ENCODE data around the gene TEX54. TPM values are rescaled to one million over a fixed set of nuclear protein-coding genes. Genes with fewer than 3 reads are reported as not detected.
A peak's percentile ranks its signal among the peaks of the same experiment; 100 is the strongest.

The TEX54 gene
- total RNA-seq, 1 experiment from 2014 or later: not detected

DNA sequence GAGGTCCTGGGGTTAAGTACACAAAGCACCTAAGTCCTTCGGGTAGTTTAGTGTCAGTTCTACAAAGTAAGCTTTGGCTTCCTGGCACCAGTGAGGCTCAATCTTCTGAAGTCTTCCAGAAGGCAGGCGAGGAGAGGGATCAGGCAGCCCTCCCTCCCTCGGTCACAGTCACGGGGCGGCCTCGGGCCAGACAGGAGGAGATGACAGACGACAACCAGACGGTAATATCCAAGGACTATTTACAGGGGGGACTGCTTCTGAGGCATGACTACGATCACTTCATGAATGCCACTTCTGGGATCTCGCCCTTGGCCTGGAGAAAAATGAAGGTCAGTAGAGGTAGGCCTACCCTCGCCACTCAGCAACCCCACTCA is 40.5 kb downstream of the TEX54 start:
- no TSS peak for BruUV-seq (replicated peaks)
- no peak for DNase-seq (ENCODE audit: unreplicated experiment)
- peaks cover 87% of the 10 kb centered on the region for H3K36me3 Mint-ChIP-seq (ENCODE audit: insufficient read depth, unreplicated experiment)
- ChIA-PET POLR2A (interaction anchor here (0.7 to 8.2 kb wide), 14 partner anchors 9 to 111 kb away, joined by 3 to 163 read pairs (median 4); partner anchors contain the start of genes HNRNPUL2, NXF1, POLR2G and WDR74), CTCF (interaction anchor here (0.6 to 1.3 kb wide), 2 partner anchors 9 to 139 kb away, joined by 4 to 5 read pairs; no protein-coding TSS in a partner anchor)
- peaks cover 15% of the 10 kb centered on the region for H3K4me1 Mint-ChIP-seq (ENCODE audit: insufficient read depth, unreplicated experiment)
- H3K27me3 Mint-ChIP-seq (ENCODE audit: insufficient read depth, unreplicated experiment): no peaks in the 10 kb centered on the region
- peak overlapping the region; percentile 35 for H3K27ac Mint-ChIP-seq (ENCODE audit: low read depth, unreplicated experiment)
- TF ChIP-seq, protein P1, sequence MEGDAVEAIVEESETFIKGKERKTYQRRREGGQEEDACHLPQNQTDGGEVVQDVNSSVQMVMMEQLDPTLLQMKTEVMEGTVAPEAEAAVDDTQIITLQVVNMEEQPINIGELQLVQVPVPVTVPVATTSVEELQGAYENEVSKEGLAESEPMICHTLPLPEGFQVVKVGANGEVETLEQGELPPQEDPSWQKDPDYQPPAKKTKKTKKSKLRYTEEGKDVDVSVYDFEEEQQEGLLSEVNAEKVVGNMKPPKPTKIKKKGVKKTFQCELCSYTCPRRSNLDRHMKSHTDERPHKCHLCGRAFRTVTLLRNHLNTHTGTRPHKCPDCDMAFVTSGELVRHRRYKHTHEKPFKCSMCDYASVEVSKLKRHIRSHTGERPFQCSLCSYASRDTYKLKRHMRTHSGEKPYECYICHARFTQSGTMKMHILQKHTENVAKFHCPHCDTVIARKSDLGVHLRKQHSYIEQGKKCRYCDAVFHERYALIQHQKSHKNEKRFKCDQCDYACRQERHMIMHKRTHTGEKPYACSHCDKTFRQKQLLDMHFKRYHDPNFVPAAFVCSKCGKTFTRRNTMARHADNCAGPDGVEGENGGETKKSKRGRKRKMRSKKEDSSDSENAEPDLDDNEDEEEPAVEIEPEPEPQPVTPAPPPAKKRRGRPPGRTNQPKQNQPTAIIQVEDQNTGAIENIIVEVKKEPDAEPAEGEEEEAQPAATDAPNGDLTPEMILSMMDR (IDR thresholded peaks at IDR 0.05; ENCODE audit: unreplicated experiment): no peak
- peak overlapping the region; percentile 81 for H3K4me3 Mint-ChIP-seq (ENCODE audit: unreplicated experiment)
- no peaks in the 10 kb centered on the region for H3K9me3 Mint-ChIP-seq (ENCODE audit: unreplicated experiment)
- intact Hi-C loops (cut with micrococcal nuclease): no loop called here

GRCh38 chr11:62791501-62792201 is 41.0 kb downstream of the TEX54 start, which contains the start of gene TMEM223:
Gene TMEM223, minus strand, starts transcription at chr11:62792006. Its CDS starts 12 bp downstream, at chr11:62791994.
- CTCF ChIA-PET: interaction anchor here (0.6 to 1.3 kb wide), 3 partner anchors 10 to 140 kb away, joined by 4 to 5 read pairs (median 4); partner anchors contain the start of gene TEX54
- H3K36me3 Mint-ChIP-seq (ENCODE audit: insufficient read depth, unreplicated experiment): peaks cover 87% of the 10 kb centered on the region
- POLR2A ChIA-PET: interaction anchor here (0.7 to 8.2 kb wide), 26 partner anchors 14 to 191 kb away, joined by 3 to 163 read pairs (median 4); partner anchors contain the start of genes C11orf98, CSKMT, HNRNPUL2 and LBHD1

DNA sequence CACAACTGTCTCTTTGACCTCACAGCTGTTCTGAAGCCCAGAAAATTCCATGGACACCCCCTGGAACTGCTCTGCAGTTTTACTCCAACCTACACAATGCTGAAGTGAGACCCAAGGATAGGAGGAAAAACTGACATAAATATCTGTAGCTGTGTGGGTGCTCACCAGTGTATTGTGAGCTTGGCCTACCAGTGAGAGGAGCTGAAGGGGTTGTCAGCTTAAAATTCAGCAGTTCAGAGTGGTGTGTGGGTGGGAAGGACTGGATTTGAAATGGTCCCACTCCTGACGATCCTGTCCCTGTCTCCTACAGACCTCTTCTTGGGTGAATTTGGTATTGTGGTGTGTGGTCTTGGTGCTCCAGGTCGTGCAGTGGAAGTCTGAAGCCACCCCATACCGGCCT is 43.1 kb downstream of the TEX54 start:
- peak overlapping the region; percentile 90 for H3K4me3 Mint-ChIP-seq (ENCODE audit: unreplicated experiment)
- peaks cover 15% of the 10 kb centered on the region for H3K4me1 Mint-ChIP-seq (ENCODE audit: insufficient read depth, unreplicated experiment)
- TF ChIP-seq, protein P1 (IDR thresholded peaks at IDR 0.05; ENCODE audit: unreplicated experiment): no peak

More at GRCh38 chr11:62791501-62792201, 41.0 kb downstream of the TEX54 start, which contains the start of gene TMEM223:
- peak within 1 kb of the TSS; percentile 35 for H3K27ac Mint-ChIP-seq (ENCODE audit: low read depth, unreplicated experiment)
- TF ChIP-seq, protein P1 (IDR thresholded peaks at IDR 0.05; ENCODE audit: unreplicated experiment): no peak
- H3K9me3 Mint-ChIP-seq (ENCODE audit: unreplicated experiment): no peaks in the 10 kb centered on the region
- no TSS peak for BruUV-seq (replicated peaks)
- H3K4me1 Mint-ChIP-seq (ENCODE audit: insufficient read depth, unreplicated experiment): peaks cover 15% of the 10 kb centered on the region
- peak; percentile 81 for DNase-seq (ENCODE audit: unreplicated experiment)
- peak within 1 kb of the TSS; percentile 81 for H3K4me3 Mint-ChIP-seq (ENCODE audit: unreplicated experiment)
- no peaks in the 10 kb centered on the region for H3K27me3 Mint-ChIP-seq (ENCODE audit: insufficient read depth, unreplicated experiment)
- intact Hi-C loops (cut with micrococcal nuclease): no loop called here

DNA sequence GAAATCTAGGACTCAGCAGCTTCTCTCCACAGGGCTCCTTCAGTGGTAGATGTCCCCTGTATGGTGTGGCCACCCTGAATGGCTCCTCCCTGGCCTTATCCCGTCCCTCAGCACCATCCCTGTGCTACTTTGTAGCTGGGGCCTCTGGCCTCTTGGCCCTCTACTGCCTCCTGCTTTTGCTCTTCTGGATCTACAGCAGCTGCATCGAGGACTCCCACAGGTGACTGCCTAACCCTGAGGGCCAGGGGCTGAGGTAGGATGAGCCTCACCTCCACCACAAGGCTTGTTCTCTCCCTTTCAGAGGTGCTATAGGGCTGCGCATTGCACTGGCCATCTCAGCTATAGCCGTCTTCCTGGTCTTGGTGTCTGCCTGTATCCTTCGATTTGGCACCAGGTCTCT is 43.6 kb downstream of the TEX54 start:
- Mint-ChIP-seq H3K9me3 (ENCODE audit: unreplicated experiment) (no peaks in the 10 kb centered on the region), H3K27ac (ENCODE audit: low read depth, unreplicated experiment) (peak overlapping the region; percentile 93), H3K27me3 (ENCODE audit: insufficient read depth, unreplicated experiment) (no peaks in the 10 kb centered on the region), H3K4me3 (ENCODE audit: unreplicated experiment) (peak overlapping the region; percentile 90), H3K36me3 (ENCODE audit: insufficient read depth, unreplicated experiment) (peaks cover 74% of the 10 kb centered on the region), H3K4me1 (ENCODE audit: insufficient read depth, unreplicated experiment) (peaks cover 15% of the 10 kb centered on the region)
- no TSS peak for BruUV-seq (replicated peaks)
- TF ChIP-seq, protein P1 (IDR thresholded peaks at IDR 0.05; ENCODE audit: unreplicated experiment): no peak
- ChIA-PET POLR2A (interaction anchor here (0.7 to 8.2 kb wide), 11 partner anchors 13 to 117 kb away, joined by 3 to 163 read pairs (median 48); partner anchors contain the start of genes LBHD1, NXF1, SLC3A2 and STX5), CTCF (interaction anchor here (0.7 to 4.7 kb wide), 11 partner anchors 13 to 408 kb away, joined by 3 to 47 read pairs (median 4); partner anchors contain the start of genes AHNAK and TEX54)
- intact Hi-C loops (cut with micrococcal nuclease): loop anchor here (5.0 kb wide), 1 partner anchor 93 kb away; the partner anchor contains the start of gene SLC3A2
- no peak for DNase-seq (ENCODE audit: unreplicated experiment)

More for the DNA sequence above, 43.1 kb downstream of the TEX54 start:
- no peak for DNase-seq (ENCODE audit: unreplicated experiment)
- H3K9me3 Mint-ChIP-seq (ENCODE audit: unreplicated experiment): no peaks in the 10 kb centered on the region
- H3K27ac Mint-ChIP-seq (ENCODE audit: low read depth, unreplicated experiment): peak overlapping the region; percentile 93
- intact Hi-C loops (cut with micrococcal nuclease): loop anchor here (5.0 kb wide), 1 partner anchor 93 kb away; the partner anchor contains the start of gene SLC3A2
- H3K27me3 Mint-ChIP-seq (ENCODE audit: insufficient read depth, unreplicated experiment): no peaks in the 10 kb centered on the region
- ChIA-PET CTCF (interaction anchor here (0.7 to 4.7 kb wide), 10 partner anchors 14 to 408 kb away, joined by 3 to 47 read pairs (median 3); partner anchors contain the start of genes SLC3A2 and TEX54), POLR2A (interaction anchor here (0.6 to 8.2 kb wide), 10 partner anchors 16 to 220 kb away, joined by 3 to 163 read pairs (median 50); partner anchors contain the start of genes LBHD1, NXF1, SLC3A2 and STX5)
- peaks cover 75% of the 10 kb centered on the region for H3K36me3 Mint-ChIP-seq (ENCODE audit: insufficient read depth, unreplicated experiment)
- no TSS peak for BruUV-seq (replicated peaks)

Data from MCF 10A (cell line).